Right lobe of liver (tissue), 4 donors: ENCODE results near the gene HSF4.

Experiments used
- POLR2A ChIP-seq: fragments of 450-650 bp; IDR thresholded peaks from one replicate; pipeline ENCODE4 v1.6.1; 2017; ENCODE audit warnings: antibody characterized with exemption, mild to moderate bottlenecking
- TF ChIP-seq, protein P1 (sequence below), 4 donors: fragments of 200-600 bp in 3 of 4; fragments of 450-650 bp in 1 of 4; IDR thresholded peaks; one replicate each; pipeline versions ENCODE4 v1.5.1 to v1.8.0; 2016 to 2022; ENCODE audit warnings: antibody characterized with exemption in 4 of 4, mild to moderate bottlenecking in 2 of 4
- donor health status: DM: no; HTN: no; CAD: no.
- donor health status: DM: no; HTN: no; CAD: no.
- donor health status: DM: no; HTN: yes; CAD: no.

DNA sequence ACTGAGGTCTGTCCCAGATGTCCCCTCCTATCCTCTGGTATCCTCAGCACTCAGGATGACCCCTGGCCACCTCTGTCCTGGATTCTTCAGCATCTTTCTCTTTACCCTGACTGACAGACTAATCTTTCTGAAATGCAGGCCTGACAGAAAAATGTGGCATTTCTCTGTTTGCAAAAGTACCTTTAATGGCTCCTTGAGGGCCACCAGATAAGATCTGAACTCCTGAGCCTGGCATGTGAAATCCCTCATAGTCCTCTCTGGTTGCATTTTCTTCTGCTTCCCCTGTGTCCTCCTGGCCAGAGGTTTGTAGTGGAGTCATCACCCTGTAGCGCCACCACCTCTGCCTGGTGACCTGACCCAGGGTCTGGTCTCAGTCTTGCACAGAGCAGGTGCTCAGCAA, 32.3 kb downstream of the HSF4 start:
- TF ChIP-seq, protein P1, sequence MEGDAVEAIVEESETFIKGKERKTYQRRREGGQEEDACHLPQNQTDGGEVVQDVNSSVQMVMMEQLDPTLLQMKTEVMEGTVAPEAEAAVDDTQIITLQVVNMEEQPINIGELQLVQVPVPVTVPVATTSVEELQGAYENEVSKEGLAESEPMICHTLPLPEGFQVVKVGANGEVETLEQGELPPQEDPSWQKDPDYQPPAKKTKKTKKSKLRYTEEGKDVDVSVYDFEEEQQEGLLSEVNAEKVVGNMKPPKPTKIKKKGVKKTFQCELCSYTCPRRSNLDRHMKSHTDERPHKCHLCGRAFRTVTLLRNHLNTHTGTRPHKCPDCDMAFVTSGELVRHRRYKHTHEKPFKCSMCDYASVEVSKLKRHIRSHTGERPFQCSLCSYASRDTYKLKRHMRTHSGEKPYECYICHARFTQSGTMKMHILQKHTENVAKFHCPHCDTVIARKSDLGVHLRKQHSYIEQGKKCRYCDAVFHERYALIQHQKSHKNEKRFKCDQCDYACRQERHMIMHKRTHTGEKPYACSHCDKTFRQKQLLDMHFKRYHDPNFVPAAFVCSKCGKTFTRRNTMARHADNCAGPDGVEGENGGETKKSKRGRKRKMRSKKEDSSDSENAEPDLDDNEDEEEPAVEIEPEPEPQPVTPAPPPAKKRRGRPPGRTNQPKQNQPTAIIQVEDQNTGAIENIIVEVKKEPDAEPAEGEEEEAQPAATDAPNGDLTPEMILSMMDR (IDR thresholded peaks at IDR 0.05), result no peak
- TF ChIP-seq POLR2A, result no peak
